Adrenal gland (tissue), 19 donors: ENCODE data around the gene PELI3. TPM values are rescaled to one million over a fixed set of nuclear protein-coding genes. Genes with fewer than 3 reads are reported as not detected.
A peak's percentile ranks its signal among the peaks of the same experiment; 100 is the strongest.

Experiments used
- DNase-seq, 7 donors: peaks; one replicate each; pipeline ENCODE4 v3.0.0-alpha.2; 2019 to 2020
- H3K27ac ChIP-seq, 5 donors: fragments of 200-600 bp; sonication (generic) in 4 of 5; 1 replicate in 3 of 5; 2 replicates in 2 of 5; pipeline versions ENCODE4 v1.5.1 to v1.8.0; 2016 to 2020; ENCODE audit warnings: mild to moderate bottlenecking in 1 of 5
- H3K27me3 ChIP-seq: fragments of 200-600 bp; 2 replicates; pipeline ENCODE4 v1.8.0; 2021
- H3K36me3 ChIP-seq, 2 donors: fragments of 200-600 bp; replicated peaks in 1 of 2; 1 replicate in 1 of 2; 2 replicates in 1 of 2; pipeline versions ENCODE4 v1.5.1 to v1.8.0; 2018 to 2022
- H3K4me1 ChIP-seq, 2 donors: fragments of 200-600 bp; replicated peaks in 1 of 2; 1 replicate in 1 of 2; 2 replicates in 1 of 2; pipeline versions ENCODE4 v1.5.1 to v1.8.0; 2018 to 2021
- H3K4me3 ChIP-seq, 4 donors: fragments of 200-600 bp; sonication (generic) in 3 of 4; one replicate each; pipeline ENCODE4 v1.5.1; 2016 to 2018
- H3K9me3 ChIP-seq, 3 donors: fragments of 200-600 bp; sonication (generic) in 1 of 3; replicated peaks in 1 of 3; 1 replicate in 2 of 3; 2 replicates in 1 of 3; pipeline versions ENCODE4 v1.5.1 to v1.8.0; 2016 to 2021
- CTCF ChIP-seq, 6 experiments: fragments of 450-650 bp in 4 of 6; fragments of 200-600 bp in 2 of 6; sonication (generic) in 1 of 6; IDR thresholded peaks; 1 replicate in 5 of 6; 2 replicates in 1 of 6; pipeline versions ENCODE4 v1.5.1 to v1.8.0; 2016 to 2021; ENCODE audit warnings: antibody characterized with exemption in 6 of 6, mild to moderate bottlenecking in 2 of 6, moderate library complexity in 1 of 6
- POLR2A ChIP-seq, 2 donors: fragments of 450-650 bp; IDR thresholded peaks; one replicate each; pipeline ENCODE4 v1.6.1; 2017; ENCODE audit warnings: antibody characterized with exemption in 2 of 2, mild to moderate bottlenecking in 2 of 2, moderate library complexity in 1 of 2
- WGBS, 4 donors: extraction: QIAGEN DNeasy Blood & Tissue Kit in 2 of 4; methylation state at CpG; one replicate each; pipeline versions ENCODE4 v1.1.5 to v1.1.7; 2013 to 2017; 5-methylcytosine and 5-hydroxymethylcytosine counted together
- intact Hi-C, 2 donors: fragments of 100-400 bp; cut with DNase I; formaldehyde crosslinking; loops; one replicate each; pipeline versions ENCODE4 v1.14.1 to v1.15.0; 2022 to 2023
- long read RNA-seq, 10 donors: library from polyadenylated mRNA in 3 of 10; unstranded in 2 of 10; stranded (forward) in 1 of 10; transcript quantifications; one replicate each; pipeline ENCODE4 v2.0.0 and lab custom pipeline, GENCODE V29; 2021 to 2026
- polyA plus RNA-seq, 3 donors: library from polyadenylated mRNA; stranded (reverse); fragments of 200-250 nt in 2 of 3; fragments of 350-450 nt in 1 of 3; fragmentation: Illumina TruSeq in 1 of 3; extraction: RNeasy Lipid Tissue Mini Kit (QIAGEN cat#74804) in 1 of 3; gene quantifications; one replicate each; pipeline ENCODE4 v1.2.3, GENCODE V29; 2013 to 2014
- total RNA-seq, 9 donors: library from RNA; depleted of rRNA in 4 of 9; stranded (reverse); fragments of >200 nt in 4 of 9; fragments of 120-200 nt in 1 of 9; fragmentation: NEBNext Ultra II Directional in 1 of 9; extraction: Animal tissue kit (Norgen Biotek cat#: 25700) in 1 of 9; gene quantifications; one replicate each; pipeline versions ENCODE4 v1.1.0 to v1.2.4, GENCODE V29; 2013 to 2023
- donor health status: healthy with polysubstance abuse.
- donor health status: Bipolar disorder and iron deficiency.
- donor health status: DM: yes; HTN: yes; CAD: no.
- donor health status: DM: no; HTN: no; CAD: no.
- donor health status: DM: no; HTN: no; CAD: no.
- donor health status: DM: yes; HTN: yes; CAD: no.

Gene PELI3, protein sequence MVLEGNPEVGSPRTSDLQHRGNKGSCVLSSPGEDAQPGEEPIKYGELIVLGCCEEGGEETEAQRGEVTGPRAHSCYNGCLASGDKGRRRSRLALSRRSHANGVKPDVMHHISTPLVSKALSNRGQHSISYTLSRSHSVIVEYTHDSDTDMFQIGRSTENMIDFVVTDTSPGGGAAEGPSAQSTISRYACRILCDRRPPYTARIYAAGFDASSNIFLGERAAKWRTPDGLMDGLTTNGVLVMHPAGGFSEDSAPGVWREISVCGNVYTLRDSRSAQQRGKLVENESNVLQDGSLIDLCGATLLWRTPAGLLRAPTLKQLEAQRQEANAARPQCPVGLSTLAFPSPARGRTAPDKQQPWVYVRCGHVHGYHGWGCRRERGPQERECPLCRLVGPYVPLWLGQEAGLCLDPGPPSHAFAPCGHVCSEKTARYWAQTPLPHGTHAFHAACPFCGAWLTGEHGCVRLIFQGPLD
- total RNA-seq, result 10 to 100 TPM in 8 of 9 donors, 1 to 10 TPM in 1; 10.0 to 34.3 (median 21.1) TPM
- 10 to 100 TPM in 2 of 3 donors, 1 to 10 TPM in 1; 6.4 to 24.5 (median 13.0) TPM for polyA plus RNA-seq
- long read RNA-seq, donor 1, partial matches to known transcripts, result 5 of 5 reads
- long read RNA-seq, donor 1, other reads (novel, unspliced or antisense), result 0 of 5 reads
- long read RNA-seq, donor 2, partial matches to known transcripts, result 0 of 1 reads
- long read RNA-seq, donor 2, other reads (novel, unspliced or antisense), result 0 of 1 reads
- long read RNA-seq, donor 3, partial matches to known transcripts, result 0 of 1 reads
- long read RNA-seq, donor 3, other reads (novel, unspliced or antisense), result 0 of 1 reads
- long read RNA-seq, donor 4, partial matches to known transcripts, result 0 of 3 reads
- long read RNA-seq, donor 4, other reads (novel, unspliced or antisense), result 2 of 3 reads
- long read RNA-seq, donor 5, transcript PELI3-202 (7 exons, 2,783 nt), result major isoform, 46 of 92 reads
- long read RNA-seq, donor 5, transcript PELI3-201 (8 exons, 2,740 nt), result minor isoform, 36 of 92 reads
- long read RNA-seq, donor 5, partial matches to known transcripts, result 5 of 92 reads
- long read RNA-seq, donor 5, other reads (novel, unspliced or antisense), result 5 of 92 reads
- long read RNA-seq, donor 6, partial matches to known transcripts, result 0 of 2 reads
- long read RNA-seq, donor 6, other reads (novel, unspliced or antisense), result 2 of 2 reads
- long read RNA-seq, donor 7, result 0 reads
- long read RNA-seq, donor 8, partial matches to known transcripts, result 0 of 1 reads
- long read RNA-seq, donor 8, other reads (novel, unspliced or antisense), result 0 of 1 reads
- long read RNA-seq, donor 9, partial matches to known transcripts, result 0 of 1 reads
- long read RNA-seq, donor 9, other reads (novel, unspliced or antisense), result 0 of 1 reads
- long read RNA-seq, donor 10, result 0 reads

- Histone ChIP-seq H3K27ac (peak within 1 kb of the TSS in 4 of 5 donors; percentile 30 to 88 (median 52)), H3K9me3 (no peaks in the 10 kb centered on the region), H3K4me3 (peak within 1 kb of the TSS; percentile 41 to 89 (median 57)), H3K27me3 (no peaks in the 10 kb centered on the region), H3K4me1 (peaks cover 7 to 10% of the 10 kb centered on the region in 2 donors), H3K36me3 (no peaks in the 10 kb centered on the region)
- TF ChIP-seq CTCF (IDR thresholded peaks at IDR 0.05) (no peak), POLR2A (IDR thresholded peaks at IDR 0.05) (peak in 1 of 2 donors; percentile 49)
- DNase-seq, result peak; percentile 92 to 98 (median 94)
- WGBS, 4 donors, result 0 to 13% (median 1%) methylated on average over 3 to 58 of the region's 63 CpGs
- intact Hi-C loops, result no loop called here
Measured at GRCh38 chr11:66466225-66467033, at the start of gene PELI3. PELI3 (plus strand) TSS chr11:66466905; CDS start chr11:66468129, 1,224 bp downstream.

- DNase-seq, result no peak
- no peaks in the 10 kb centered on the region for H3K27me3 ChIP-seq
- H3K27ac ChIP-seq, result no peak overlapping the region
- WGBS, 4 donors, result 53 to 62% (median 57%) methylated on average over 11 of the region's 11 CpGs
- no peak for TF ChIP-seq POLR2A (IDR thresholded peaks at IDR 0.05)
- no peak for TF ChIP-seq CTCF (IDR thresholded peaks at IDR 0.05)
- peaks cover 0 to 8% of the 10 kb centered on the region in 2 donors for H3K4me1 ChIP-seq
- intact Hi-C loops, result no loop called here
- no peak overlapping the region for H3K4me3 ChIP-seq
- no peaks in the 10 kb centered on the region for H3K36me3 ChIP-seq
- no peaks in the 10 kb centered on the region for H3K9me3 ChIP-seq
Measured at GRCh38 chr11:66417000-66417399, 49.7 kb upstream of the PELI3 start.

DNA sequence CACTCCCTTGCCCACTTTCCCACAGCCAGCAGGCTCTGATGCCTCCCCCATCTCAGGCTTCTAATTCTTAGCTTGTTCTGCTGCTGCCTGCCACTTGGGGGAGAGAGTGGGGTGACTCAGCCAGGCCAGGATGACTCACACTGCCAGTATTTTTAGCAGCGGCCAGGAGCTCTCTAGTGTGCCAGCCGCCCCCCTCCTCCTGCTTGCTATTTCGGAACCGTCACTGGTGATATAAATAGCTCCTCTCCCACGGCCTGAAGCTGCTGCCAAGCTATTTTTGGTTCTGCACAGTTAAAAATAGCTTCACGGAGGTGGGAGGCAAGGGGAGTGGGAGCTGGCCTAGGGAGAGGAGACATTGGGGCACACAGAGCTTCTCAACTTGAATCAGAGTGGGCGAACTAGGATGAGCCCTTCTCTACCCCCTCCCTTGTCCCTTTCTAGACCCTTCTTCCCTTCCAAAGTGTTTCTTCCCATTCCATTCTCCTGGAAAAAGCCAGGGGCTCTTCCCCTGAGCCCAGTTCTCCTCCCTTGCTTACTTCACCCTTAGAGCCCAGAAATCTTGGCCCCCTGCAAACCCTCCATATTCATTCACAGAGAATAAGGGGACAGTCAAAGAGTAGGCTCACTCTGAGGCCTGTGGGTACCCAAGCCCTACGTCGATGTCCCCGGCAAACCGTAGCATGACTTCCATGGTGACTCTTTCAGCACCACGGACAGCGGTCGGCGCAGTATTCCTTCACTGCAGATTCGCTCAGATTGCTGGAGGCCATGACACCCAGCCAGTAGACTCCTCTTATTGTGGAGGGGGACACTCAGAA, 48.3 kb upstream of the PELI3 start:
- H3K4me1 ChIP-seq, result peaks cover 0 to 8% of the 10 kb centered on the region in 2 donors
- no peak for TF ChIP-seq POLR2A (IDR thresholded peaks at IDR 0.05)
- peak in 5 of 6 experiments; percentile 28 to 59 (median 45) for TF ChIP-seq CTCF (IDR thresholded peaks at IDR 0.05)
- DNase-seq, result peak; percentile 84 to 97 (median 94)
- H3K36me3 ChIP-seq, result no peaks in the 10 kb centered on the region
- peak overlapping the region in 1 of 5 donors; percentile 21 for H3K27ac ChIP-seq
- H3K27me3 ChIP-seq, result no peaks in the 10 kb centered on the region
- H3K9me3 ChIP-seq, result no peaks in the 10 kb centered on the region
- intact Hi-C loops, result no loop called here
- 7 to 11% (median 9%) methylated on average over 12 to 16 of the region's 16 CpGs for WGBS, 4 donors
- no peak overlapping the region for H3K4me3 ChIP-seq
